ENCODE results near the gene NOS2. TPM values are rescaled to one million over a fixed set of nuclear protein-coding genes. Genes with fewer than 3 reads are reported as not detected.
"Not testable (repeated sequence)": the region's sequence is repeated elsewhere in the genome, so short reads cannot be mapped to it uniquely, and the experiment has no call there.

Gene NOS2
- total RNA-seq, 4 donors from 2014 or later, result 0.07 to 0.40 (median 0.35) TPM

- H3K36me3 ChIP-seq, result peaks cover 0 to 30% of the 10 kb centered on the region in 2 donors
- ATAC-seq, result no peak
- H3K9me3 ChIP-seq, result no peaks in the 10 kb centered on the region
- TF ChIP-seq POLR2AphosphoS5 (IDR thresholded peaks at IDR 0.05) (no peak), CTCF (IDR thresholded peaks at IDR 0.05) (no peak), POLR2A (IDR thresholded peaks at IDR 0.05) (no peak), EP300 (IDR thresholded peaks at IDR 0.05) (no peak)
- no CpG with 5 or more reads among the region's 11 CpGs for WGBS, 2 donors (ENCODE audit: low coverage in 1 of 2)
- no peak overlapping the region for H3K27ac ChIP-seq
- H3K4me3 ChIP-seq, result no peak overlapping the region
- H3K27me3 ChIP-seq, result no peaks in the 10 kb centered on the region
- H3K4me1 ChIP-seq, result no peaks in the 10 kb centered on the region
Measured at GRCh38 chr17:27768858-27769410, 31.4 kb downstream of the NOS2 start.

GRCh38 chr17:27766438-27766837 is 33.9 kb downstream of the NOS2 start:
- 88 to 90% methylated on average over 4 to 9 of the region's 12 CpGs for WGBS, 2 donors (ENCODE audit: low coverage in 1 of 2)
- TF ChIP-seq CTCF (IDR thresholded peaks at IDR 0.05), result no peak
- TF ChIP-seq EP300 (IDR thresholded peaks at IDR 0.05), result no peak
- TF ChIP-seq POLR2A (IDR thresholded peaks at IDR 0.05), result no peak
- TF ChIP-seq POLR2AphosphoS5 (IDR thresholded peaks at IDR 0.05), result no peak
- Histone ChIP-seq H3K4me1 (no peaks in the 10 kb centered on the region), H3K4me3 (no peak overlapping the region), H3K9me3 (no peaks in the 10 kb centered on the region), H3K27me3 (no peaks in the 10 kb centered on the region), H3K36me3 (peaks cover 0 to 20% of the 10 kb centered on the region in 2 donors), H3K27ac (no peak overlapping the region)
- ATAC-seq, result no peak

GRCh38 chr17:27765353-27765752 is 35.0 kb downstream of the NOS2 start:
- Histone ChIP-seq H3K4me3 (no peak overlapping the region), H3K36me3 (peaks cover 0 to 20% of the 10 kb centered on the region in 2 donors), H3K9me3 (no peaks in the 10 kb centered on the region), H3K27me3 (no peaks in the 10 kb centered on the region), H3K27ac (no peak overlapping the region), H3K4me1 (no peaks in the 10 kb centered on the region)
- no CpG with 5 or more reads among the region's 9 CpGs for WGBS, 2 donors (ENCODE audit: low coverage in 1 of 2)
- TF ChIP-seq CTCF (IDR thresholded peaks at IDR 0.05) (no peak), EP300 (IDR thresholded peaks at IDR 0.05) (no peak), POLR2AphosphoS5 (IDR thresholded peaks at IDR 0.05) (no peak)
- no peak for ATAC-seq

GRCh38 chr17:27764589-27764988 is 35.7 kb downstream of the NOS2 start:
- H3K4me3 ChIP-seq, result no peak overlapping the region
- 67 to 73% methylated on average over 3 of the region's 4 CpGs for WGBS, 2 donors (ENCODE audit: low coverage in 1 of 2)
- H3K27ac ChIP-seq, result no peak overlapping the region
- TF ChIP-seq CTCF (IDR thresholded peaks at IDR 0.05) (no peak), EP300 (IDR thresholded peaks at IDR 0.05) (no peak)
- no peaks in the 10 kb centered on the region for H3K27me3 ChIP-seq
- no peaks in the 10 kb centered on the region for H3K9me3 ChIP-seq
- no peaks in the 10 kb centered on the region for H3K4me1 ChIP-seq
- ATAC-seq, result no peak
- peaks cover 0 to 20% of the 10 kb centered on the region in 2 donors for H3K36me3 ChIP-seq

GRCh38 chr17:27762527-27763305 is 37.6 kb downstream of the NOS2 start:
- Histone ChIP-seq H3K27ac (no peak overlapping the region), H3K4me3 (no peak overlapping the region), H3K27me3 (no peaks in the 10 kb centered on the region), H3K36me3 (peaks cover 0 to 15% of the 10 kb centered on the region in 2 donors), H3K9me3 (no peaks in the 10 kb centered on the region), H3K4me1 (no peaks in the 10 kb centered on the region)
- WGBS, 2 donors (ENCODE audit: low coverage in 1 of 2), result 37% methylated on average over 2 of the region's 12 CpGs; no CpG with 5 or more reads in 1 of the 2 donors
- TF ChIP-seq POLR2AphosphoS5 (IDR thresholded peaks at IDR 0.05) (no peak), POLR2A (IDR thresholded peaks at IDR 0.05) (no peak), EP300 (IDR thresholded peaks at IDR 0.05) (no peak), CTCF (IDR thresholded peaks at IDR 0.05) (no peak)
- ATAC-seq, result no peak

GRCh38 chr17:27760931-27761330 is 39.4 kb downstream of the NOS2 start:
- H3K27me3 ChIP-seq, ATAC-seq, H3K36me3 ChIP-seq, H3K9me3 ChIP-seq, H3K4me1 ChIP-seq, H3K27ac ChIP-seq, H3K4me3 ChIP-seq: not testable (repeated sequence)
- WGBS, 2 donors (ENCODE audit: low coverage in 1 of 2), result no CpG with 5 or more reads among the region's 15 CpGs

Data from gastroesophageal sphincter (tissue), 4 donors.